Measurements from ENCODE around the gene C16orf92.

- no peak for TF ChIP-seq GATA2 (IDR thresholded peaks at IDR 0.05; ENCODE audit: low read depth, low read length)
- no peak for TF ChIP-seq GATA3 (IDR thresholded peaks at IDR 0.05; ENCODE audit: low read depth, low read length)
These were observed 44.0 kb downstream of the C16orf92 start for GRCh38 chr16:30066761-30067583.

Data from SH-SY5Y (cell line).